HG03097 (cell line): Measurements from ENCODE around the gene STK4.

Experiments used
- ATAC-seq: cut with Tn5 transposase; IDR thresholded peaks from one replicate; pipeline ENCODE4 v1.9.1; 2021; ENCODE audit not compliant: unreplicated experiment, low FRiP score

The STK4 gene

DNA sequence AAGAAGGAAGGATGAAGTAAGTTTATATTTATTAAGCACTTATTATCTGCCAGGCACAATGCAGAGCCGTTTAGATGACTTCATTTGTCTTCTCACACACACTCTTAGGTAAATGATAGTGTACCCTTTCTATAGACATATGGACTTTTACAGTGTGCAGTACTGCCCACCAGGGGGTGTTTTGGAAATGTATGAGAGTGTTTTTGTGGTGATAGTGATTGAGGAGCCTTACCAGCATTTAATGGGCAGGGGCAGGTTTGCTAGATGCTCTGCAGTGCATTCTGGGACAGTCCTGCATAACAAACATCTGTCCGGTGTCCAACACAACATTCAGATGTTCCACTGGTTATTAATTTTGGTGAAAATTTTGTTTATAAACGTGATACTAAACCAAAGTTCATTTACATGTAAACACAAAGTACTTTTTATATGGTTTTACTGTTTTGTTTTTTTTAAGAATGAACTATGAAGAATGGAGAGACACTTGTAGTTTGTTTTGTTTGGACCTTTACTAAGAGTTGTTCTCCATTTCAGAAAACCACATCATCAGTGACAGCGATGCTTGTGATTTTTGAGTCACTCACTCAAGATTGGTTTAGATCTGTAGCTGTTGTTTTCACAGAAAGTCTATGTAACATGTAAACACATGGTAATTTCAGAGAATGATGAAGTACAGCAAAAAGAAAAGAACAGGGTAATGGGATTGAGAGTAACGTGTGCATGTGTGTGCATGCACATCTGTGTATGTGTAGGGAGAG is 114.7 kb downstream of the STK4 start:
- no peak for ATAC-seq

DNA sequence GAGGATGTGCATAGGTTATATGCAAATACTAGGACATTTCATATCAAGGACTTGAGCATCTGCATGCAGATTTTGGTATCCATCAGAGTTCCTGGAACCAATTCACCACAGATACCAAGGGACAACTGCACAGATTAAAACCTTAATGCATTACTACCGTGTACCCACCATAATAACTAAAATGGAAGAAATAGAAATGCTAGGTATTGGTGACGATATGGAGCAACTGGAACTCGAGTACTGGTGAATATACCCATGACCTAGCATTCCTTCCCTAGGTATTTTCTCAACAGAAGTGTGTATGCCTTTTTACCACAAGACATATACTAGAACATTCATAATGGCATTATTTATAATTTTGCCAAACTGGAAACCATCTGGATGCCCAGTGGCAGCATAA is 116.2 kb downstream of the STK4 start:
- no peak for ATAC-seq

DNA sequence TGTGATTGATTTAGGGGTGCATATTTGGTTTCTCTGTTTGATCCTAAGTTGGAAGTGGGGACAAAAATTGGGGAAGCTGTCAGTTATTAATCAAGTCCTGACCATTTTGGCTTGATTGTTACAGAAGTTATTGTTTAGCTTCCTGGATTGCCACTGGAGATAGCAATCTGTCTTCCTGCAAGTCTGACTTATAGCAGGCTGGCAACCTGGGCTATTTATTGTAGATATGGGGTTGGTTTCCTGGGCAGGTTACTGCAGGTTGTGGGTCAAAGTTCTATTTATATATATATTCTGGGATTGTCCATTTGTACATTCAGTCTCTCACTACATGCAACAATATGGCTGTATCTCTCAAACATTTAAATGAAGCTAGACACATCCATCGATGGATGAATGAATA is 116.8 kb downstream of the STK4 start:
- ATAC-seq = no peak

DNA sequence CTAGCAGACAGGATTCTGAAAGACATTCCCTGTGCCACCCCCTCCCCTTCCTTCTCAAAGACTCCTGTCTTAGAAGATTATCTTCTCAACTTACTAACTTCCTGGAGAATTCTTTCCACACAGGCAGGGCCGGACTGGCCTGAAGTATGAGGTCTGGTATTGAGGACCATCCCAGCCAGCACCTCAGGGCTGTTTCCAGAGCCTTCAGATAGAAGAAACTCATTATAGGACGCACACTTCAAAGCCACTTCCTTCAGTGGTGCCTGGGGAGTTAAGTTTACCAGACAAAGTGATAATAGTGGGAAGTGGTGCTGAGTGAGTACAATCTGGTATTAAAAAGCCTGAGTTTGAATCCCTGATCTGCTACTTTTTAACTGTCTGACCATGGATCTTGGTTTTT is 119.0 kb downstream of the STK4 start:
- ATAC-seq = no peak

DNA sequence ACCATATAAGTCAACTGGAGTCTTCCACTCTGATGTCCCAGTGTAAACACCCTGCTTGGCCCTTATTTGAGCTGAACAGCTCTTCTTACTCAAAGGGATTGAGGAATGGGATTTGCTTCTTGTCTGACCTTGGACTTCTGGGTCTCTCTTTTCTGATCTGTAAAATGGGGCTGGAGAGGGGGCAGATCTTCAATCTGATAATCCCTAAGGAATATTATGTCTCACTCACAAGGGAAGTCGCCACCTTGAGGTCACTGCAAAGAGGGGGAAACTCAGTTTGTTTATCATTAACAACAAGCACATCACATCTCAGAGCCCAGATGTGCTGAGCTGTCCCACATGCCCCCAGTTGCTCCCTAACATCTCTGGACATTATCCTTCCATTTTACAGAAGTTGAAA is 119.6 kb downstream of the STK4 start:
- ATAC-seq = no peak

DNA sequence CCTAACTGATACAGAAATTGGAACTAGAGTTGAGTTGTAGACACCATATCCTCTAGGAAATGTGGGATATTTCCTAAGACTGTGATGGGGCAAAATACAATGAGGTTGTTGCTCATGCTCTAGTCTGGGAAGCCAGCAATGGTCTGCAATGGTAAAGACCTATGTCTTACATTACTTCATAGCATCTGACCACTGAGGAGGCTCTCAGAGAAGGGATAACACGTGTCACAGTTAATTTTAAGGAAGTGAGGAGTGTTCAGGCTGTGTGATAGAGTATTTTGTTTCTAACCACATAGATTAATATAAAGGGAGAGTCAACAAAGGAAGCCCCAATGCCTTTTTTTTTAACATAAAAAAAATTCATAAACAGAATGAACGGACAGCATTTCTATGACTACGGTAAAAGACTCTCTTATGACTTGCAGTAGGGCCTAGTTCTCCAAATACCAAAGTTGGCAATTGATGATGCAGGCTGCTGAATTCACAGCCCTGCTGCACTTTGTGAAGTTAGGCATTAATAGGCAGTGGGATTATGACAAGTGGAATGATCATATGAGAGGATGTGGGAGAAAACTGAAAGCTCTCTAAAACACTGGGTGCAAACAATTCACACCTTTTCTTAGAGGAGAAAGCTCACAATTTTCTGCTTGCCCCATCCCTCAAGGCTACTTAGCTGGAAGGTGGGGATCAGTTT is 120.9 kb downstream of the STK4 start:
- ATAC-seq = no peak

DNA sequence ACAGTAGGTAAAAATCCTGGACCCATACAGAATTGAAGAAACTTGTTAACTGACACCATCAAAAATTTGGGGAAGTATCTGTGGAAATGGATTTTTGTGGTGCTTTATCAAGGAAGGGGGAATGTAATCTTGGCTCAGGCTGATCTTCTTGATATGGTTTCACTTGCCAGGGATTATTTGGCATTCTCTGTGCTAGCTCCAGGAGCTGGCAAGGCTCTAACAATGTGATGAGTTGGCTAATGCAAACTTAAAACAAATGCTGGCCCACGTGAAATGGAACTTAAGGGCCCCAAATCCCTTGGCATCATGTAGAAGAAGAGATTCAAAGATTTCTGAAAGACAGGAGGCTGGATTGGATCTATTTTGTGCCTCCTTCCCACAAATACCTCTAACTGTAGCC is 121.5 kb downstream of the STK4 start:
- ATAC-seq = no peak

DNA sequence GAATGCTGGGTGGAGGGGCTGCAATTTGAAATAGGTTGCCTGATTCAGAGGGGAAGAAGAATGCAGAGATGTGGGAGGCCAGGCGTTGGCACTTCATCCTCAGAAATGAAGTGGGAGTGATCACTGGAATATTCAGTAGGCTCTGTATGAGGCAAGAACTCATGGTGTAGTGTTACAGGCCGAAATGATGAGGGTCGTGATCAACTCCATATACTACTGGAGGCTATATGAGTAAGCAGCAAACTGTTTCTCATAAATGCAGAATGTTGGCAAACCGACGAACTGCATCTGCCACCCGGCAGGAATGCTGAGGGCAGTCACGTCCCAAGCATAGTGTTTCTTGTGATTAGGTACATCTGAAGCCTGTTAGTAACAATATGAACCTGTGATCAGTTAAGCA is 121.9 kb downstream of the STK4 start:
- no peak for ATAC-seq

DNA sequence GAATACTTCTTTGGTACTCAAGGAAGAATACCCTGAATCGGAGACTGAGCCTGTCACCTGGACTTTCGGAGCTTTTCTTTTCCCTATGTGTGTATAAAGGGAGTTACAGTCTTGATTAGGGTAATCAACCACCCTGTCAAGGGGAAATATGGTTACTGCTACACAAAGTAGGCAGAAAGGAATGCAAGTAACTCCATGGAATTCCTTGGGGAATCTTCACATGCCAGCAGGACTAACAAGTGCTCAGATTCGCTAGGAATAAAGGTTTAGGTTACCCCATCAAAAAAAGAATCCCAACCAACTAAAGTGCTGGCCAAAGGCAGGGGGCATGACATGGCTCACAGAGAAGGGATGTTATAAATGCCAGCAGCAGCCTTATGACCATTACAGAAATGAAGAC is 124.2 kb downstream of the STK4 start:
- ATAC-seq = no peak

DNA sequence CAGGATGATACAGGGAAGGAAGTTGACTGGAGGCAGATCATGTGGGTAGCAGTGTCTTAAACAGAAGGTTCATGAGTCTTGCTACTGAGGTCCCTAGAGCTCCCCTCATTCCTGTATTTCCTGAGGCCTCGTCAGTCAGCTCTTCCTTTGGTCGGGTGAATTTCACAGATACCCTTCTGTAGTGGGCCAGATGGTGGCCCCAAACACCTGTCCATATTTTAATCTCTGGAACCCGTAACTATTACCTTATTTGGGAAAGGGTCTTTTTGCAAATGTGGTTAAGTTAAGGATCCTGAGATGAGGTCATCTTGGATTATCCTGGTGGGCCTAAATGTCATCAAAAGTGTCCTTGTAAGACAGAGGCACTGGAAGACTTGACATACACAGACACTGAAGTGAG is 125.1 kb downstream of the STK4 start:
- no peak for ATAC-seq

DNA sequence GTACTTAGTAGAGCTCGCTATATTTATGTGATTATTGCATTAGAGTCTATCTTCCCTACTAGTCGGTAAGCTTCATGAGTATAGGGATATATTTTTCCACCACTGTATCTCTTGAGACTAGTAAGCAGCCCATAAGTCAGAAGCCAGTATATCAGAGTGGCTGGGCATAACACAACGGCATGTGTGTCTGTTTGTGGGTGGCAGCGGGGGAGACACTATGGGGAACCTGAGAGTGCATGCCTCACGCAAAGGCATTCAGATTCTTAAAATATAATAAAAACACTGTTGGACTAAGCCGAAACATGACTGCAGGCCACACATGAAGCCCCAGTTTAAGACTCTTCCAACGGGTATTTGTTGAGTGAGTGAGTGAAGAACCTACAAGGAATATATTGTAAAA is 126.6 kb downstream of the STK4 start:
- ATAC-seq = no peak

DNA sequence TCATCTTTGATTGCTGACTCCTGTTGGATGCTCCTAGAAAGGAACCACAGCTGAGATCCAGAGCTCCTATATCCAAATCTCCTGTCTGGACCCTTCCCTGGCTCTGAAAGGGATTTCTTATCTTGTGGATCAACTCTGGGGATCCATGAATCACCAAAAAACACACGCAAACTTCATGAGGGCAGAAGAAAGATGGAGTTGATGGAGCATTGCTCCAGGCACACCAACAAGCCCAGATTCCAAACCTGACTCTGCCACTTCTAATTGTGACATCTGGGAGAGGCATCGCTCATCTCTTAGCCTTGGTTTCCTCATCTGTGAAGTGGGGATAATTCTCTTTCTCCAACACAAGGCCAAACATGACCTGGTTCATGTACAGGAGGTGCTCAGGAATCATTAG is 127.9 kb downstream of the STK4 start:
- ATAC-seq = no peak

DNA sequence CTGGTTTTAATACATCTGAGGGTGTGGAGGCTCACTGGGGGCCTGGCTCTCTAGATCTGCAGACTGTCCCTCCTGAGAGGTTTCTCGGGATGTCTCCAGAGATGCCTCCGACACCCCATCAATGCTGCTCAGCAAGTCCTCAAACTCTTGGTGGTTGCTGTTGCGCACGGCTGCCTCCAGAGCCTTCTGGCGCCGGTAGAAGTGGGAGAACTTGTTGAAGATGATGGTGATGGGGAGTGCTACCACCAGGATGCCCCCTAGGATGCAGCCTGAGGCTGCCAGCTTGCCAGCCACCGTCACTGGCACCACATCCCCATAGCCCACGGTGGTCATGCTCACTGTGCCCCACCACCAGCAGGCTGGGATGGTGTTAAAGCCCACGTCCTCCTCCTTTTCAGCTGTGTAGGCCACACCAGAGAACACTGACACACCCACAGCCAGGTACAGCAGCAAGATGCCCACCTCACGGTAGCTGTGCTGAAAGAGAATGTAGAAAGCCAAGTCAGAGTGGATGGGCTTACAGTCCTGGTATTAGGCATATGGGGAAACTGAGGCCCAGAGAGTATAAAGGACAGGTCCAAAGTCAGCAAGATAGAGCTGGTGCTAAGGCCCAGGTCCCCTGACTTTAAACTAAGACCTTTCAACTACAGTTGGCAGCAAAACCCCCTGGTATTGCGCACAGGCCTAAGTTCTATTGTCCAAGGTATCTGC is 128.7 kb downstream of the STK4 start:
- no peak for ATAC-seq

DNA sequence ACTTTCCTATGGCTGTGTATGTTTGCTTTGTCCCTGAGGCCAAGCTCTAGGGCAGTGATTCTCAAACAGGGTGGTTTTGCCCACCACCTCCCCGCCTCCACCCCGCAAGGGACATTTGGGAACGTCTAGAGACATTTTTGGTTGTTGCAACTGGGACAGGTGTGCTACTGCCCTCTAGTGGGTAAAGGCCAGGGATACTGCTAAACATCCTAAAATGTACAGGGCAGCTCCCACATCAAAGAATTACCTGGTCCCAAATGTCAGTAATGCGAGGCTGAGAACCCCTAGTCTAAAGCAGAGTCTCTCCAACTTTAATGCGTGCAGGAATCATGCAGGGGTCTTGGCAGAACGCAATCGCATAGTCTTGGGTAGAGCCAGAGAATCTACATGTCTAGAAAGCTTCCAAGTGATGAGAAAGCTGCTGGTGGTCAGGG is 129.5 kb downstream of the STK4 start:
- no peak for ATAC-seq

DNA sequence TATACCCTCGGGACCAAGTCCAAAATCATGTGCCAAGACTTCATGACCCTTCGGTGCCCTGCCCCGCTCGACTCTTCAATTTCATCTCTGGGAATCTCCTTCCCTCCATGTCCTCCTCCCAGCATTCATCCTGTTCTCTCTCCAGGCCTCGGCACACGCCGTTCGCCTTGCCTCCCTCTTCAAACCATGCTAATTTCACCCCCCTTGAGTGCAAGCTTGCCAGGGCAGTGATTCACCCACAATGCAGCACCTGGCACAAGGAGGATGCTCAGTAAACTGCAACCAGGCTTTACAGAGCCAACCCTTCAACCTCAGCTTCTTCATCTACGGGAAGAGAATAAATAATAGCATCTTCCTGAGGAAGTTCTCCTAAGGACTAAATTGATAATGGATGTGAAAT is 130.5 kb downstream of the STK4 start:
- no peak for ATAC-seq

DNA sequence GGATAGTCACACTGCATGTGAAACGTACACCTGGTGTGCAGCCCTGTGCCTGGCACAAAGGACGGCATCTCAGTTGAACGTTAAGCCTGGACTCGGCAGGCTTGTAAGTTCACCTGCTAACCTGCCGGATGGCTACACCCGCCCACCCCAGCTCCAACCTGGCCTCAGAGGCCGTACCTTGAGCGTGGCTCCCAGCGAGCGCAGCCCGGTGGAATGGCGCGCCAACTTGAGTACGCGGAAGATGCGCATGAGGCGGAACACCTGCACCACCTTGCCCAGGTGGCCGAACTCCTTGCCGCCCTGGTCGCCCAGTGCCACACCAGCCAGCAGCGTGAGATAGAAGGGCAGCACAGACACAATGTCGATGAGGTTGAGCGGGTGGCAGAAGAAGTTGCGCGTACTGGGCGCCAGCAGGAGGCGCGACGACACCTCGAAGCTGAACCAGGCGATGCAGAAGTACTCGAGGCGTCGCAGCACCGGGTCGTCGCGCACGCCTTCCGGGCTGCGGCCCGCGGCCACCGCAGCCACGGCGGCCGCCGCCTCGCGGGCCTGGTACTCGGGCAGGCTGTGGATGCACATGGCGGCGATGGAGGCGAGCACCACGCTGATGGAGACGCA is 131.3 kb downstream of the STK4 start:
- no peak for ATAC-seq

DNA sequence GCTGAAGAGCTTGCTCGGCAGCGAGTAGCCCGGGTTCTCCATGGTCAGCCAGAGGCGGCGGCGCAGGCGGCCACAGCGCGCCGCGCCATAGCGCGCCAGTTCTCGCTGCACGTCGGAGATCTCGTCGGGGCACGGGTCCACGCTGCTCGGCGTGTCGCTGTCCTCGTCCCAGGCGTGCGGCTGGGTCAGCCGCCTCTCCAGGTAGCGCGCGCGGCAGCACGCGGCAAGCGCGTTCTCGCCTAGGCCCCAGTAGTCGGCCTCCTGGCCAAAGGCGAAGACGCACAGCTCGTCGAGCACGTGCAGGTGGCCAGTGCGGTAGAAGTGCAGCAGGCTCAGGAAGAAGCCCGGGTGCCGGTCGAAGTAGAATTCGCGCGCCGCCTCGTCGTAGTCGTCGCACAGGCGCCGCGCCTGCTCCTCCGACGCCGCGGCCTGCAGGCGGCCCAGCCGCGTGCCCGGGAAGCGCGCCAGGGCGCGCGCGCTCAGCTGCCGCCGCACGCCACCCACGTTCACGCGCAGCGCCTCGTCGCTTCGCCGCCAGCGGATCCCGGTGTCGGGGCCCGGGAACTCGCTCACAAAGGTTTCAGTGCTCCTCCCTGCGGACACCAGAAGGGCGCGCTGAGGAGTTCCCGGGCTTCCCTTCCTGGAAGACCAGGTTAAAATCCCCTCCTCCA is 131.9 kb downstream of the STK4 start:
- no peak for ATAC-seq

DNA sequence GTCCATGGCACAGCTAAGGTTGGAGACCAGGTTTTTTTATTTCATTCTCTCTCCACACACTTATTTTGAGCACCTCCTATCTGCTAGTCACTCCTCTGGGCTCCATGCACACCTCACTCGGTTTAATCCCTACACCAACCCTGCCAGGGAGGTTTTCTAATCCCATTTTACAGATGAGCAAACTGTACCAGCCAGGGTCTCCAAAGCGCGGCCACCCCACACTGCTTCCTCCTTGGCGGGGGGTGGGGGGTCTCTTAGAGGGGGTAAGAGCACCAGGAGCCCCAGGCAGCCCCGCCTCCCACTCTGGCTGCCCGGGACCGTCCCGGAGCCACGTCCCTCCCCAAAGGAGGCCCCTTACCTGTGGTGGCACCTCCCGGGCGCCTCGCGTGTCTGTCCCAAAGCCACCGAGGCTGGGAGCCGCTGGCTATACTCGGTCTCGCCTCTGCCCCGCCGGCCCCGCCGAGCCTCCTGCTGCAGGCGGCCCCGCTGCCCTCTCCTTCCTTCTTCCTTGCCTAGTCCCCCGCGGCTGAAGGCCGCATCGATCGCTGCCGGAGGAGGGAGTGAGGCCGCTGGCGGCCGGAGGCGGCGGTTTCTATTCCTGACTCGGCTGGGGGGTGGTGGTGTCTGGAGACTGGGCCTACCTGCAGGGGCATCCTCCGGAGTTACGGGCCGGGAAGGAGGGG is 134.4 kb downstream of the STK4 start, which contains the start of gene KCNS1:
KCNS1 (minus strand) TSS at position 565 of the 683 bp plus-strand sequence. CDS start 1,891 bp downstream, outside the sequence.
- no peak for ATAC-seq

DNA sequence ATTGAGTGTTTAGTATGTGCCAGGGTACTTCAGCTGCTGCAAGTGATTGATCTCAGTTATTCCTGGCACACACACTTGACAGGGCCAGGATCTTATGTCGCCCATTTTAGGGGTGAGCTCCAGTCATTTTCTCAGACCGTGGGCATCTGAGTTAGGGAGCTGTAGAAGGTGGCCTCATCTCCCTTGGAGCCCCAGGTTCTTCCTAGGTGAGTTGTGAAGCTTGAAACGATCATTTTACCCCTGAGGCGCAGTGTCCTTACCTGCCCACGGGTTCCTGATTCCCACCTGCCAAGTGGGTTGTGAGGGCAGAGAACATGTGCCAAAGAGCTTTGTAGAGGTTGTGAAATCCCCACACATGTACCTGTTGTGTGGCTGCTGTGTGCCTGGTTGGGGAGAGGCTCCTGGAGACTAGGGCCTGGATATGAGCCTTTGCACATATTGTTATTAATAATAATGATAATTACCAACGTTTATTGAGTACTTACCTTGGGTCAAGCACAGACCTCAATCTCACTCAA is 135.1 kb downstream of the STK4 start:
- ATAC-seq = no peak

DNA sequence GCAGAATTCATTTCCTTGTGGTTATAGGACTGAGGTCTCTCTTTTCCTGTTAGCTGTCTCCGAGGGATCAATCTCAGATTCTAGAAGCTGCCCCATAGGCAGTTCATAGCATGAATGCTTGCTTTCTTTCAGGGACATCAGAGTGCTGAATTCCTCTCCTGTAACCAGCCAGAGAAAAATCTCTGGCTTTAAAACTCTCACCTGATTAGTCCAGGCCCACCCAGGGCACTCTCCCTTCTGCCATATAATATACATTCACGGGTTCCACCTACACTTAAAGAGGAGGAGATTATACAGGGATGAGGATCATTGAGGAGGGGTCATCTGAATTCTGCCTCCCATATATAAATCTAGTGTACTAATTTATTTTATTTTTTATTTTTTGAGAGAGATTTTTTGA is 136.8 kb downstream of the STK4 start:
- ATAC-seq = no peak
